GM12874 (cell line): Measurements from ENCODE around the gene CCDC144A.

Source experiments
- TF ChIP-seq, protein P1 (sequence below): IDR thresholded peaks from 2 replicates; pipeline ENCODE4 v1.5.1; 2011; ENCODE audit warnings: low read depth, mild to moderate bottlenecking, control low read depth, low read length, moderate library complexity; ENCODE audit not compliant: insufficient read depth

Gene CCDC144A

DNA sequence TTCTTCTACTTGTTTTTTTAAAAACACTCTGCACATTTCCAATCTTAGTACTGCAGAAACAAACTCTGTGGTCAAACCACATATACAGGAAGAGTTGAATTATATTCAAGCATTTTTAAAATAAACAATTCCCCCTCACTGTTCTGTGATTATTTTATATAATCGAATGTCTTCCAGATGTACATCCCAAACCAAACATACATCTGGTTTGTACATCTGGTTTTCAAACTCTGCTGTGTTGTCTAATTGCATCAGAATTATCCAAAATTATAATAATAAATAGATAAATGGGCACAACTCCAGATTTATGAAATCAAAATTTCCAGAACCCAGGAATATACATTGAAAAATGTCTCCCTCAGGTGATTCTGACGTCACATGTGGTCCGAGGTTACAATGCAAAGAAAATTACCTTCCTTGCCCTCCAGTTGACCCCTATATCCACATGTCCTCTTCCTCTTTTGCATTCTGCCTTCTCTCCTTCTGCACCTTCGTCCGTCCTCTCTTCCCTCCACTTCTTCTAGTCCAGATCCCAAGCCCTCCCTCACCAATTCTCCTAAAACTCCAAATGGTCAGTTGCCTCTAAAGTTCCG lies 13.3 kb upstream of the CCDC144A start:
- TF ChIP-seq, protein P1, sequence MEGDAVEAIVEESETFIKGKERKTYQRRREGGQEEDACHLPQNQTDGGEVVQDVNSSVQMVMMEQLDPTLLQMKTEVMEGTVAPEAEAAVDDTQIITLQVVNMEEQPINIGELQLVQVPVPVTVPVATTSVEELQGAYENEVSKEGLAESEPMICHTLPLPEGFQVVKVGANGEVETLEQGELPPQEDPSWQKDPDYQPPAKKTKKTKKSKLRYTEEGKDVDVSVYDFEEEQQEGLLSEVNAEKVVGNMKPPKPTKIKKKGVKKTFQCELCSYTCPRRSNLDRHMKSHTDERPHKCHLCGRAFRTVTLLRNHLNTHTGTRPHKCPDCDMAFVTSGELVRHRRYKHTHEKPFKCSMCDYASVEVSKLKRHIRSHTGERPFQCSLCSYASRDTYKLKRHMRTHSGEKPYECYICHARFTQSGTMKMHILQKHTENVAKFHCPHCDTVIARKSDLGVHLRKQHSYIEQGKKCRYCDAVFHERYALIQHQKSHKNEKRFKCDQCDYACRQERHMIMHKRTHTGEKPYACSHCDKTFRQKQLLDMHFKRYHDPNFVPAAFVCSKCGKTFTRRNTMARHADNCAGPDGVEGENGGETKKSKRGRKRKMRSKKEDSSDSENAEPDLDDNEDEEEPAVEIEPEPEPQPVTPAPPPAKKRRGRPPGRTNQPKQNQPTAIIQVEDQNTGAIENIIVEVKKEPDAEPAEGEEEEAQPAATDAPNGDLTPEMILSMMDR = no peak

DNA sequence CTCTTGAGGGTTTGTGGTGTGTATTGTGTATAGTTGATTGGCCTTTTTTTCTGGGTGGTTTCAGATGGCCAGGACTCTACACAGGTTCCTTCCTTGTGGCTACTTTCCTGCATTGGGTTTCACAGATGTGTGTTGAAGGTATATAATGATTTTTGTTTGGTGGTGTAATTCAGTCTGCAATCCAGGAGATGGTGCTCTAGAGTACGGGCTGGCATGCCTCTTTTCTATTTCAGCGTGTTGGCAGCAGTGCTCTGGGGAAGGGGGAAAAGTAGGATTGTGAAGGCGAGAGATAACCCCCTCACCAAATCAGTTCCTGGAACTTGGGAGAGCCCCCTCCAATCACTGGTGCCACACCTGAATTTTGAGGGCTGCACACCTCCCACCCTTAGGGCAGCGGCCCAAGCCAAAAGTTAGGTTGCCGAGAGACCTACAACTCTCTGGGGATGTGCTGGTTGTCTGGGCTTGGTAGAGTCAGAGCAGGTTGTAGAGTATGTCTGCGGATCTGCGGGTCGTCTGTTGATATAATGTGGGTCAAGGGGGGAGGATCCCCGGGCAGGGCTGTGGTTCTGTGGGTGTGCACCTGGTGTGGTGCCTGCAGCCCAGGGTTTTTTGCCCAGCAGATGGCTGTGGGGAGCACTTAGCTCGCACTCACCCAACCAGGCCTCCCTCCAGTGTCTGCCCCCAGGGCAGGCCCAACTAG lies 61.3 kb downstream of the CCDC144A start:
- TF ChIP-seq, protein P1 = peak; percentile 42

DNA sequence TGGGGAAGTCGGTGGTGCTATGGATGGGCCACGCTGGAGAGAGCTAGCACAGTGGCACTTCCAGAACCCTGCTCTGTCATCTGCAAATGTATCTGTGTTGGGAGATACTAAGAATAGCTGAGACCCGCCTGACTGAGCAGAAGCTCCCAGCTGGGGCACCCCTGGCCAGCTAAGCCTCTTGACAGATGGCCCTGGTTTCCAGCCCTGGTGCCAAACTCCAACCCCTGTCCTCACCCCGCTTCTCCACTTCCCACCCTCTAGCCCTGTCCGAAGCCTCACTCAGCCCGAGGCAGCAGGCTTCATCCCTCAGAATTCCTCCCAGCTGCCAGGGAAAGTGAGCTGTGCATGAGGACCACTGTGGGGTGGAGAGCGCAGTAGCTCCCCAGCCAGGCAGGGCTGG lies 124.4 kb downstream of the CCDC144A start:
- TF ChIP-seq, protein P1 = no peak

DNA sequence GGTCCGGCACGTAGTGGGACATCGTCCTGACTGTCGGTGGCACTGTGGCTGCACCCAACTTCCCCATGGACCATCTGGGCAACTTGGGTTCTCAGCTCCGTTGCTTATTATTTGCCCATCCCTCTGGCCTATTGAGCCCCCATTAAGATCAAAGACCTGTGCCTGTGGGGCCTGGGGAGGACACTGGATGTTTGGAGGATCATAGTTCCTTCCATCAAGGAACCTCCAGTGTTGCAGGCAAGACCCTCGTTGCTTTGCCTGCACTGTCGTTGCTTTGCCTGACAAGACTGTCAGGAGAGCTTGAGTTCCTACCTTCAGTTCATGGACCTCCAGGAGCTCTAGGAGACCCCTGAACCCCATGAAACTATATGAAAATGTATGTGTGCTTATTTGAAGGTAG lies 127.2 kb downstream of the CCDC144A start:
- TF ChIP-seq, protein P1 = no peak

DNA sequence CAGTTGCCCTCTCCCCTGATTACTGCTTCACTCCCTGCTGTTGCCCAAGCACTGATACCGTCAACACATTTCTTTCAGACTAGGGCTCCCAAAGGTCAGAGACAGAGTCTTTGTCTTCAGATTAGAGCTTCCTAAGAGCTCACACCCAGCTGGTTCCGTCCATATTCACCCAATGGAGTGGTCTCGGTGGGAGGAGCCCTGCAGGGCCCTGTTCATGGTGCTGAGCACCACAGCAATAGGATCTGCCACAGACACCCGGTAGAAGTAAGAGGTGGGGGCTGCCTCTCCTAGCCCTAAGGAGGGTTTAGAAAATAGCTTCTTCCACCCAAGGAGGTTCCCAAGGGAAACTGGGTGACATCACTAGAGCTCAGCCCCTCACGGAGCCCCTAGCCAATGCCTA lies 128.3 kb downstream of the CCDC144A start:
- TF ChIP-seq, protein P1 = no peak

DNA sequence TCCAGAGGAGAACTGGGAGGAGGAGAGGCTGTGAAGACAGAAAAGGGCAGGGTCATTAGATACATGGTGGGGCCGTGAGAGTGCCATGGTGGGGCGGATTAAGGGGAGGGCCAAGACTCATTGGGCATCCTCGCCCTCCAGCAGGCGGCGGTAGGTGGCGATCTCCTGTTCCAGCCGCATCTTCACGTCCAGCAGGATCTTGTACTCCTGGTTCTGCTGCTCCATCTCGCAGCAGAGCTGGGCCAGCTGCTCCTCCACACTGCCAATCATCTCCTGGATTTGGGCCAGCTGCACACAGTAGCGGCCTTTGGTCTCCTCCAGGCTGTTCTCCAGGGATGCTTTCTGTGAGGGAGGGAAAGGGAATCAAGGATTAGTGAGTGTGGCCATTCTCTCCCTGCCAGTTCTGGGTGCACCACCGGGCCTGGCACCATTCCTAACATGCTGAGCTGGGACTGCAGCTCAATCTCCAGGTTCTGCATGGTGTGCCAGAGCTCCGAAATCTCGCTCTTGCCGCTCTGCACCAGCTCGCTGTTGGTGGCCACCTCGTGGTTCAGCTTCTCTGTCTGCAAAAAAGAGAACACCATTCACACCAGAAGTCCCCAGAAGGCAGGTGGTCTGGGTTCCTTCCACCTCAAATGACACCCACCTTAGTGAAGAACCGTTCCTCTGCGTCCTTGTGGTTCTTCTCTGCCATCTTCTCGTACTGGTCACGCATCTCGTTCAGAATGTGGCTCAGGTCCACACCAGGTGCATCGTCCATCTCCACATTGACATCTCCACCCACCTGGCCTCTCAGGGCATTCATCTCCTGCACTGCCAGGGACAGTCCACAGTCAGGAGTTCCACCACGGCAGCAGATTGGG lies 129.0 kb downstream of the CCDC144A start:
- TF ChIP-seq, protein P1 = no peak

DNA sequence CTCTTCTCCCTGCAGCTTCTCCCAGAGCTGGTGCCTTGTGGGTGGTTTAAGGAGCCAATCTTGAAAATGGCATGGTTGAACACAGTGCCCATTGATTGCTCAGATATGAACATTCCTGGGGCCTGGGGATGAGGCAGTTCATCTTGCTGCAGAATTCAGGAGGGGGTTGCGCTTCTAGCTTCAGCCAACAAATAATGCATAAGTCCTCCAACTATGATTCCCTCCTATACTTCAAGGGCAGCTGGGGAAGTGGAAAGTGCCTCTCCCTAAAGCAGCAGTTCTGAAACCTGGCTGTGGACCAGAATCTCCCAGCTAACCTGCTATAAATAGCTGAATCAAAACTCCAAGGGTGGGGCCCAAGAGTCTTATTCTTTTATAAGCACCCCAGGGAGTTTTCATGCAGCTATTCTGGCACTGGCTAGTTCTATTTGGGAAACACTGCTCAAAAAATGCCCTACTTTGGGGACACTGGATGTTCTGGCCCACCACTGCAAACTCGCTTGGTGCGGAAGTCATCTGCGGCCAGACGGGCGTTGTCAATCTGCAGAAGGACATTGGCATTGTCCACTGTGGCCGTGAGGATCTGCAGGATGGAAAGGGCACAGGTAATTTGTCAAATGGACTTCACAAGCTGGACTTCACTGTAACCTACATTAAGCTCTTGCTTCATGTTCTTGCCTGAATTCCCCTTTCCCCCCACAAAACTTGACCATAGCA lies 130.3 kb downstream of the CCDC144A start:
- TF ChIP-seq, protein P1 = no peak
